Measurements from ENCODE around the gene ZBTB17. TPM values are rescaled to one million over a fixed set of nuclear protein-coding genes. Genes with fewer than 3 reads are reported as not detected.

ZBTB17 gene
- total RNA-seq, 1 experiment from 2014 or later = 50.3 TPM

- Histone ChIP-seq H3K4me3 (ENCODE audit: low read depth, low read length, poor library complexity, severe bottlenecking) (no peak overlapping the region), H3K27ac (ENCODE audit: low read depth, low read length, poor library complexity, severe bottlenecking) (no peak overlapping the region), H3K9me3 (ENCODE audit: low read depth, low read length, poor library complexity, severe bottlenecking) (no peaks in the 10 kb centered on the region), H3K36me3 (ENCODE audit: insufficient read depth, low read length, poor library complexity, severe bottlenecking) (peaks cover 92% of the 10 kb centered on the region), H3K4me1 (ENCODE audit: insufficient read depth, low read length, poor library complexity, severe bottlenecking) (no peaks in the 10 kb centered on the region), H3K27me3 (replicated peaks; ENCODE audit: insufficient read depth, low read depth, low read length, poor library complexity) (no peaks in the 10 kb centered on the region)
- intact Hi-C loops (cut with micrococcal nuclease; ENCODE audit: unreplicated experiment) = no loop called here
- TF ChIP-seq EZH2 (IDR thresholded peaks at IDR 0.05; ENCODE audit: borderline replicate concordance, low read depth, low read length, poor library complexity, severe bottlenecking) (no peak), CTCF (conservative IDR thresholded peaks at IDR 0.05; ENCODE audit: low read depth, low read length) (no peak)
- ChIA-PET CTCF (no interaction called here), POLR2A (ENCODE audit: low non-redundant PET) (no interaction called here)
- BruUV-seq (replicated peaks) = no TSS peak
- no peak for DNase-seq (ENCODE audit: low spot score)
Measured at GRCh38 chr1:15935056-15935950, 40.6 kb downstream of the ZBTB17 start.

DNA sequence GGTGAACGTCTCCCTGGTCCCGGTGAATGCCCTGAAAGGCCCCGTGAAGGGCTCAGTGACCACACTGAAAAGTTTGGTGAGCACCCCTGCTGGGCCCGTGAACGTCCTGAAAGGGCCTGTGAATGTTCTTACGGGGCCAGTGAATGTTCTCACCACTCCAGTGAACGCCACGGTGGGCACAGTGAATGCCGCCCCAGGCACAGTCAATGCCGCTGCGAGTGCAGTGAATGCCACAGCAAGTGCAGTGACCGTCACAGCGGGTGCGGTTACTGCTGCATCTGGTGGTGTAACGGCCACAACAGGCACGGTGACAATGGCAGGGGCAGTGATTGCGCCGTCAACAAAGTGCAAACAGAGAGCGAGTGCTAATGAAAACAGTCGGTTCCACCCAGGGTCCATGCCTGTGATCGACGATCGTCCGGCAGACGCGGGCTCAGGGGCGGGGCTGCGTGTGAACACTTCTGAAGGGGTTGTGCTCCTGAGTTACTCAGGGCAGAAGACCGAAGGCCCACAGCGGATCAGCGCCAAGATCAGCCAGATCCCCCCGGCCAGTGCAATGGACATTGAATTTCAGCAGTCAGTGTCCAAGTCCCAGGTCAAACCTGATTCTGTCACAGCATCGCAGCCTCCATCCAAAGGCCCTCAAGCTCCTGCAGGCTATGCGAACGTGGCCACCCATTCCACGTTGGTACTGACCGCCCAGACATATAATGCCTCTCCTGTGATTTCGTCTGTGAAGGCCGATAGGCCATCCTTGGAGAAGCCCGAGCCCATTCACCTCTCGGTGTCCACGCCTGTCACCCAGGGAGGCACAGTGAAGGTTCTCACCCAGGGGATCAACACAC is 41.5 kb downstream of the ZBTB17 start:
- POLR2A ChIA-PET (ENCODE audit: low non-redundant PET) = no interaction called here
- no peak overlapping the region for H3K27ac ChIP-seq (ENCODE audit: low read depth, low read length, poor library complexity, severe bottlenecking)
- H3K36me3 ChIP-seq (ENCODE audit: insufficient read depth, low read length, poor library complexity, severe bottlenecking) = peaks cover 94% of the 10 kb centered on the region
- no peak overlapping the region for H3K4me3 ChIP-seq (ENCODE audit: low read depth, low read length, poor library complexity, severe bottlenecking)
- no peak for DNase-seq (ENCODE audit: low spot score)
- intact Hi-C loops (cut with micrococcal nuclease; ENCODE audit: unreplicated experiment) = no loop called here
- BruUV-seq (replicated peaks) = no TSS peak
- H3K4me1 ChIP-seq (ENCODE audit: insufficient read depth, low read length, poor library complexity, severe bottlenecking) = no peaks in the 10 kb centered on the region
- TF ChIP-seq CTCF (conservative IDR thresholded peaks at IDR 0.05; ENCODE audit: low read depth, low read length) (no peak), EZH2 (IDR thresholded peaks at IDR 0.05; ENCODE audit: borderline replicate concordance, low read depth, low read length, poor library complexity, severe bottlenecking) (no peak)
- CTCF ChIA-PET = no interaction called here
- no peaks in the 10 kb centered on the region for H3K27me3 ChIP-seq (replicated peaks; ENCODE audit: insufficient read depth, low read depth, low read length, poor library complexity)
- no peaks in the 10 kb centered on the region for H3K9me3 ChIP-seq (ENCODE audit: low read depth, low read length, poor library complexity, severe bottlenecking)

- CTCF ChIA-PET = no interaction called here
Measured at GRCh38 chr1:15933684-15934083, 42.2 kb downstream of the ZBTB17 start.

More at GRCh38 chr1:15933684-15934083, 42.2 kb downstream of the ZBTB17 start:
- H3K36me3 ChIP-seq (ENCODE audit: insufficient read depth, low read length, poor library complexity, severe bottlenecking) = peaks cover 94% of the 10 kb centered on the region
- intact Hi-C loops (cut with micrococcal nuclease; ENCODE audit: unreplicated experiment) = no loop called here
- BruUV-seq (replicated peaks) = no TSS peak
- DNase-seq (ENCODE audit: low spot score) = no peak
- H3K27me3 ChIP-seq (replicated peaks; ENCODE audit: insufficient read depth, low read depth, low read length, poor library complexity) = no peaks in the 10 kb centered on the region
- H3K4me3 ChIP-seq (ENCODE audit: low read depth, low read length, poor library complexity, severe bottlenecking) = no peak overlapping the region
- H3K9me3 ChIP-seq (ENCODE audit: low read depth, low read length, poor library complexity, severe bottlenecking) = no peaks in the 10 kb centered on the region
- H3K4me1 ChIP-seq (ENCODE audit: insufficient read depth, low read length, poor library complexity, severe bottlenecking) = no peaks in the 10 kb centered on the region
- no peak overlapping the region for H3K27ac ChIP-seq (ENCODE audit: low read depth, low read length, poor library complexity, severe bottlenecking)
- POLR2A ChIA-PET (ENCODE audit: low non-redundant PET) = no interaction called here
- no peak for TF ChIP-seq CTCF (conservative IDR thresholded peaks at IDR 0.05; ENCODE audit: low read depth, low read length)
- no peak for TF ChIP-seq EZH2 (IDR thresholded peaks at IDR 0.05; ENCODE audit: borderline replicate concordance, low read depth, low read length, poor library complexity, severe bottlenecking)

Measured in A673 (cell line).